Measurements from ENCODE around the gene BORCS8.

The BORCS8 gene

GRCh38 chr19:19213426-19214158, 21.6 kb upstream of the BORCS8 start:
- DNase-seq, result no peak

- DNase-seq, result no peak
Measured at GRCh38 chr19:19212916-19213315, 21.0 kb upstream of the BORCS8 start.

- DNase-seq, result no peak
Measured at GRCh38 chr19:19211499-19212420, 19.8 kb upstream of the BORCS8 start, which contains the start of gene NCAN. Gene NCAN, plus strand, starts transcription at chr19:19211958. Its CDS starts 4,996 bp downstream, at chr19:19216954.

GRCh38 chr19:19209372-19209771, 17.4 kb upstream of the BORCS8 start:
- DNase-seq, result no peak

- no peak for DNase-seq
Measured at GRCh38 chr19:19207637-19208572, 16.0 kb upstream of the BORCS8 start.

GRCh38 chr19:19206938-19207337, 15.0 kb upstream of the BORCS8 start:
- DNase-seq, result no peak

GRCh38 chr19:19205416-19206410, 13.8 kb upstream of the BORCS8 start:
- no peak for DNase-seq

GRCh38 chr19:19204181-19204580, 12.2 kb upstream of the BORCS8 start:
- no peak for DNase-seq

GRCh38 chr19:19203012-19203856, 11.3 kb upstream of the BORCS8 start, which contains the start of gene NR2C2AP:
Gene NR2C2AP, minus strand, starts transcription at chr19:19203414. Its CDS starts 354 bp downstream, at chr19:19203060.
- peak; percentile 86 to 91 for DNase-seq

GRCh38 chr19:19202707-19203011, 10.7 kb upstream of the BORCS8 start:
- no peak for DNase-seq

- no peak for DNase-seq
Measured at GRCh38 chr19:19201697-19202630, 10.0 kb upstream of the BORCS8 start.

- DNase-seq, result no peak
Measured at GRCh38 chr19:19193926-19194325, 2.0 kb upstream of the BORCS8 start.

- DNase-seq, result no peak
Measured at GRCh38 chr19:19192910-19193423, 1.0 kb upstream of the BORCS8 start.

GRCh38 chr19:19191768-19192077, 229 bp downstream of the BORCS8 start:
- DNase-seq, result no peak

- DNase-seq, result no peak
Measured at GRCh38 chr19:19186742-19187141, 5.2 kb downstream of the BORCS8 start.

- DNase-seq, result peak; percentile 41 to 43
Measured at GRCh38 chr19:19185853-19186740, 5.9 kb downstream of the BORCS8 start.

GRCh38 chr19:19181488-19181998, 10.4 kb downstream of the BORCS8 start:
- DNase-seq, result no peak
